RCC 7860 (cell line): ENCODE measurements around the gene FTL.

Experiments
- DNase-seq: peaks from one replicate; pipeline ENCODE4 v3.0.0-alpha.2; 2015; ENCODE audit warnings: low spot score
- FAIRE-seq: peaks from 2 replicates; lab custom pipeline; 2012; peaks lifted over from hg19 to GRCh38; lab: Jason Lieb, UNC

FTL gene

GRCh38 chr19:48989701-48990291 is 24.7 kb downstream of the FTL start:
- DNase-seq = no peak
- FAIRE-seq = no peak

- DNase-seq (no peak), FAIRE-seq (no peak)
Measured at GRCh38 chr19:48990400-48990799, 25.3 kb downstream of the FTL start.

DNA sequence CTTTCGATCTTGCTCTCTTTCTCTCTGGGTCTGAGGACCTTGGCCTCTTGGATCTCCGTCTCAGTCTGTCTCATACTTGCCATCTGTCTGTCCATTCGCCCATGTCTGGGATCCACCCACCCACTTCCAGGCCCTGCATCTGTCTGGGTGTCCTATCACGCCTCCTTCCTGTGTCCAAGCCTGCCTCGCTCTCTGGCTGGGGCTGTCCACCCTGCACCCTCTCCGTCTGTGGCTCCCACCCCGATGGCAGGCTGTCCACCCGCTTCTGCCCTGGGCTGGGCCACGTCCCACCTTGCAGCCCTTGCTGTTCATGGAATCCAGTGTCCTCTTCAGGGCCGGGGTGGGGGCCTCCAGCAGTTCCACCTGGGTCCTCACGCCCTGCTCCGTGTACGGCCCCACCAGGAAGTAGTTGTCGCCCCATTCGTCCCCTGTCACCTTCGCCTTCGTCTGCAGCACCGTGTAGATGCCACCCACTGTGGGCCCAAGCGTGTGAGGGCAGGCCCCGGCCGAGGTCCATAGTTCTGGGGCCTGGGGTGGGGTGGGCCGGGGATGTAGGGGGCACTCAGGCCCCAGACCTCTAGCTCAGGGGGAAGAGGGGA is 26.0 kb downstream of the FTL start:
- no peak for DNase-seq
- no peak for FAIRE-seq

DNA sequence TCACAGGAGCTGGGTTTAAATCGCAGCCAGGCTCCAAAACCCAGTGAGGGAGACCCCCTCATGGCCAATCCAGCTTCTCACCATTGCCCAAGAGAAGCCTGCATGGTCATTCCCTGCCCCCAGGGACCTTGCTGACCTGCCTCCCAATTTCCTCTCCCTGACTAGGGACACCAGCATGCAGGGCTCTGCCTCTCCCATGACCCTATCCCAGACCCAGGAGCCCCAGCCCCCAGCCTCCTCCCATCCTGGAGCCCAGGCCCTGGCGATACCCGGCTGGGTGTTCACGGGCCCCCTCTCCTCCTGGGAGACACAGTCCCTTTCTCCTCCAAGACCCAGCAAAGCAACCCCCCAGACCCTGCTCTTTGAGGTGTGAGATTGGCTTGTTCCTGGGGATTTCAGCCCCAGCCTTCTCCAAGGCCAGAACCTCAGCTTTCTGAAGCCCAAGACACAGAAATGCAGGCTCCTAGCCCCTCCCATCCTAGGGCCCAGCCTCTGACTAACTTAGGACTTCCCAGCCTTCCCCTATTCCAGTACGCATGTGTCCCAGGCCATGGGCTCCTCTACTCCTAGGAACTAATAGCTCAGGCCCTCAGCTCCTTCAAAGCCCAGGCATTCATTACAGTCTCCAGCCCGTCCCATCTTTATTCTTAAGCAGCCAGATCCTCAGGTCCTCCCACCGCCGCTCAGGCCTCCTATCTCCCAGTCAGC is 26.9 kb downstream of the FTL start:
- no peak for FAIRE-seq
- peak; percentile 68 for DNase-seq

DNA sequence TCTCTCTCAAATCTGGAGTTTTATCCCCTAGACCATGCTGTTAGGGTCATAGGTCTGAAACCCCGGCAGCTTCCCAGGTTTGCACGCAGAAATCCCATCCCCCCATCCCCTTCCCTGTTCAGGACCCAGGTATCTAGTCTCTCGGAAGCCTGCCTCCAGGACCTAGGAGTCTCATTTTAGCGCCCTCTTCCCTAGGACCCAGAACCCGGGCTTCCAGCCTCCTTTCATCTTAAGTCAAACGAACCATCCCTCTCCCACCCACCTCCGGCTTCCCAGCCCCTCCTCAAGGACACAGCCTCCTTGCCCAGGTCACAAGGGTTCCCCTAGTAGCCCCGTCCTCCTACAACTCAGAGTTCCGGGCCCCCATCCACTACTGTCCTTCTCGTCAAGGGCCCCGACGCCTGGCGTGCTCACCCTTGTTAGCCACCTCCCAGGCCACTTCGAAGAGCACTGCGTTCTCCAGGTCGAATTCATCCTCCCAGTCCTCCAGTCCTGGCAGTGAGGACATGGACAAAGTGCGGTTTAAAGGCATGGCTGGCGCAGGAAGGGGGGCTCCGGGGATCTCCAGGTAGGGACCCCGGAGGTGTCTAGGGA is 27.6 kb downstream of the FTL start:
- DNase-seq (no peak), FAIRE-seq (no peak)

DNA sequence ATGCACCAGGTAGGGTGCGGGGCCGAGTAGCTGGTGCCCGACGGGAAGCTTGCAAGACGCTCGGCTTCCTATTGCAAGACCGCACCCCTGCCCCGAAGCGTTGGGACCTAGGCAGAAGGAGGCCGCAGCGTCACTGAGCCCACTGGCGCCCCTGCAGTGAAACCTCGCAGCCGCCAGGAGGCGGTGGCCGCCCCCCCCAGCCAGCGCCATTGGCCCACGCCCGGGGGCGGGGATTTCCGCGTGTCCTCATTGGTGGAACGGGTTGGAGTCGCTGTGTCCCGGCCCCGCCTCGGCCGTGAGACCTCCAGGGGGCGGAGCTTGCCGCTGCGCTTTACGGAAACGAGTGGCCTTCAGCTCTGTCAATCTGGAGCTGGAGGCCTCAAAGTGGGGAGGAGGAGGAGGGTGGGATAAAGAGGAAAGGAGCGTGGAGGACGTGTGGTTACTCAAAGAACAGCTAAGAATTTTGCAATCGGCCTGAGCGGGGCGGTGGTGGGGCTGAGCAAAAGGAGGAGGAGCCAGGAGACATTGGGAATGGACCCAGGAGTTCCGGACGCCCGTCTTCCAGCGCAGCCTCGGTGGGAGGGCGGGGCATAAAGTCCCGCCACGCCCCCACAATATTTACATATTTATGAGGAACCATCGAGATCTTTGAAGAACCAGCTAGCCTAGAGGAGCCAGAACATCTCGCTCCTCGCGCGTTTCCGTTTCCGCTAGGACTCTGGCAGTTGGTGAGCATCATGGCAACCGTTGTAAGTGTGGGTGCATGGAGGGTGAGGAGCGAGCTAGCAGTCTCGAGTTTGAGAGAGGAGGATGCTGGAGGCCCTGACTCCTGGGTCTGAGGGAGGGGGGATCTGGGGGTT is 28.3 kb downstream of the FTL start, which contains the start of the genes GYS1 and RUVBL2:
Gene GYS1 (minus strand): TSS at position 135 of the 860 bp plus-strand sequence. CDS start 197 bp downstream, outside the sequence.
Gene RUVBL2 (plus strand): TSS at position 713 of the 860 bp plus-strand sequence. CDS start 25 bp downstream, at position 738.
- FAIRE-seq (peak; percentile 83), DNase-seq (peak; percentile 96)

DNA sequence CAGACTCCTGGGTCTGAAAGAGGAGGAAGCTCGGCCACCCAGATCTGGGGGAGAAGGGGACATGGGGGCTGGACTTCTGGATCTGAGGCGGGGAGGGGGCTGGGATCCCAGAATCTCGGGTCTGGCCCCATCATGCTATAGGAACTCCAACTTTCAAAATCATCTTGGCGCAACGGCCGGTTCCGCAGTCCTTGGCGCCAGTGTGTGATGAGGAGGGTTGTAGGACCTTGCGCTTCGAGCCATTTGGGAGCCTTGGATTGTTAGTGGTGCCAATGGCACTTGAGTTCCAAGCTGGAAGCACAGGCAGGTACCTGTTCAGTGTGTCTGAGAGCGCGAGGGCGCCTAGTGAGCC is 28.9 kb downstream of the FTL start:
- FAIRE-seq = no peak
- no peak for DNase-seq

- FAIRE-seq = no peak
- DNase-seq = peak; percentile 66
Measured at GRCh38 chr19:48997972-48998371, 32.9 kb downstream of the FTL start.

GRCh38 chr19:48999481-49000325 is 34.6 kb downstream of the FTL start:
- no peak for FAIRE-seq
- DNase-seq = peak; percentile 31

- no peak for FAIRE-seq
- no peak for DNase-seq
Measured at GRCh38 chr19:49004133-49004532, 39.0 kb downstream of the FTL start.

- FAIRE-seq = no peak
- no peak for DNase-seq
Measured at GRCh38 chr19:49004964-49005614, 40.0 kb downstream of the FTL start.

- FAIRE-seq (no peak), DNase-seq (no peak)
Measured at GRCh38 chr19:49006905-49007304, 41.8 kb downstream of the FTL start.

DNA sequence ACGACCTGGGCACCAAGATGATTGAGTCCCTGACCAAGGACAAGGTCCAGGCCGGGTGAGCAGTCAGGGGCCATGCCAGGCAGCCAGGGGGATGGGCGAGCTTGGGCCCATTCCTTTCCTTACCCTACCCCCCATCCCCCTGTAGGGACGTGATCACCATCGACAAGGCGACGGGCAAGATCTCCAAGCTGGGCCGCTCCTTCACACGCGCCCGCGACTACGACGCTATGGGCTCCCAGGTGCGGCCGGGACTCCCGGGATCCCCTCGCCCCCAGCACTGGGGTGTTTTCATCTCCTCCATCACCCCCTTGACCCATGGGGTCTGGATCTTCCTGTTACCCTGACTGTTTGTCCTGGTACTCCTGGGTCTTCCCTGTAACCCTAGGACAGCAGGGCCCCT is 44.7 kb downstream of the FTL start:
- no peak for DNase-seq

DNA sequence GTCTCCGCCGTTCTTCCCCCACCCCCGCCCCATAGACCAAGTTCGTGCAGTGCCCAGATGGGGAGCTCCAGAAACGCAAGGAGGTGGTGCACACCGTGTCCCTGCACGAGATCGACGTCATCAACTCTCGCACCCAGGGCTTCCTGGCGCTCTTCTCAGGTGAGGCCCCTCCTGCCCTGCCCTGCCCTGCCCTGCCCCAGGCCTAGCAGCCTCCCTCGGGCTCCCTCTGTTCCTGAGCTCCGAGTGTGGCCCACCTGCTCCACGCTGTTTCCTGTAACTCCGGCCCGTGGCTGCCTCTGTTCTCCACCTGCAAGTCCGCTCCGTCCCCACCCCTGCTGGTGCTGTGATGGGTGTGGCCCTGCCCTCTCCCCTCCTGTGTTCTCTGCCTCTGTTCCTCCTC is 45.3 kb downstream of the FTL start:
- DNase-seq (no peak), FAIRE-seq (no peak)

More for the DNA sequence above, 44.7 kb downstream of the FTL start:
- FAIRE-seq = no peak

- FAIRE-seq = no peak
- DNase-seq = no peak
Measured at GRCh38 chr19:49011194-49011593, 46.1 kb downstream of the FTL start.

DNA sequence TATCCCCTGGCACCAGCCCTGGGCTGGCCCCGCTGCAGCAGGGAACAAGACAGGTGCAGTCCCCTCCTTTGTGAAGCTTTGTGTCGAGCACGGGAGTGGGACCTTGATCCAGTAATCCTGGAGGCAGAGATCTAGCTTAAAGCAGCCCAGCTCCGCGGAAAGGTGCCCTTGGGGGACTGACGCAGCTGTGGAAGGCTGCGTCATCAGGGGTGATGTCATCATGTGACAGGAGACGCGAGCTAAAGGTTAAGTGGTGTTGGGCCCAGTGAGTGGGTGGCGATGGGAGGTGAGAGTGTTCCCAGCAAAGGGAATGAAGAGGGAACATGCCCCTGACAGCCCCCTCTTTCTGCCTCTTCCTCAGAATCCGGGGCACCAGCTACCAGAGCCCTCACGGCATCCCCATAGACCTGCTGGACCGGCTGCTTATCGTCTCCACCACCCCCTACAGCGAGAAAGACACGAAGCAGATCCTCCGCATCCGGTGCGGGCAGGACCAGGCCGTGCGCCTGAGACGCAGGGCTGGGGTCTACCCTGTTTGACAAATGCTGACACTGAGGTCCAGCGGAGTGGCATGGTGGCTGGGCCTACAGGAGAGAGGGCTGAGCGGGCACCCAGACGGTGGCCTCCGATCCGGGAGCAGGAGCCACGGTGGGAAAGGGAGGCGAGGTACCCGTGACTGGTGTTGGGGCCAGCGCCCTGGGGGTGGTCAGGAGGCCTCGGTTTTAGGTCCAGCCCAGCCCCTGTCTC is 49.2 kb downstream of the FTL start:
- FAIRE-seq (no peak), DNase-seq (no peak)

DNA sequence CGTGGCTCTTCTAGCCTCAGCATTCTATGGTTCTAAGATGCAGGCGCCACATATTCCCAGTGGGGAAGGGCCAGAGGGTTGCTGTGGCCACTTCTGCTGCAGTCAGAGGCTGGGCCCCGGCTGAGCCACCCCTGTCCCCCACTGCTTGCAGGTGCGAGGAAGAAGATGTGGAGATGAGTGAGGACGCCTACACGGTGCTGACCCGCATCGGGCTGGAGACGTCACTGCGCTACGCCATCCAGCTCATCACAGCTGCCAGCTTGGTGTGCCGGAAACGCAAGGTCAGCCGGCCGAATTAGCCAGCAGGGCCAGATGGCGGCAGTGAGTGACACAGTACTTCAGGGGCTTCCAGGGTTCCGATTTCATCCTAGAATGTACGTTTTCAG is 49.8 kb downstream of the FTL start:
- FAIRE-seq (no peak), DNase-seq (no peak)

GRCh38 chr19:49016067-49016839 is 51.1 kb downstream of the FTL start:
- no peak for DNase-seq
- FAIRE-seq = no peak
